Esophagus muscularis mucosa (tissue), 3 donors: ENCODE measurements around the gene SETBP1.

Source experiments
- CTCF ChIP-seq, 3 experiments: fragments of 200-600 bp in 2 of 3; fragments of 450-650 bp in 1 of 3; sonication (generic) in 2 of 3; IDR thresholded peaks; one replicate each; pipeline ENCODE4 v1.5.1; 2017 to 2019; ENCODE audit warnings: antibody characterized with exemption in 3 of 3, mild to moderate bottlenecking in 2 of 3, moderate library complexity in 1 of 3
- POLR2A ChIP-seq: fragments of 450-650 bp; IDR thresholded peaks from one replicate; pipeline ENCODE4 v1.6.1; 2017; ENCODE audit warnings: antibody characterized with exemption, moderate library complexity, mild to moderate bottlenecking, low read depth

GRCh38 chr18:44998360-44998759 lies 317.7 kb downstream of the SETBP1 start:
- TF ChIP-seq CTCF (IDR thresholded peaks at IDR 0.05) (no peak), POLR2A (no peak)
